HFFc6 (cell line): ENCODE data around the gene SENP3. TPM values are rescaled to one million over a fixed set of nuclear protein-coding genes. Genes with fewer than 3 reads are reported as not detected.

ENCODE experiments used
- DNase-seq: peaks from one replicate; pipeline ENCODE4 v3.0.0-alpha.2; 2018
- H3K27ac Mint-ChIP-seq: 2 replicates; pipeline ENCODE4 v1.8.0; 2020; ENCODE audit warnings: mild to moderate bottlenecking, mixed read lengths
- H3K27me3 Mint-ChIP-seq: 2 replicates; pipeline ENCODE4 v1.8.0; 2021; ENCODE audit warnings: mild to moderate bottlenecking, moderate library complexity, mixed read lengths; ENCODE audit not compliant: insufficient read depth
- H3K36me3 Mint-ChIP-seq: 2 replicates; pipeline ENCODE4 v1.8.0; 2021; ENCODE audit warnings: low read depth, mixed read lengths
- H3K4me1 Mint-ChIP-seq: 2 replicates; pipeline ENCODE4 v1.8.0; 2020; ENCODE audit warnings: low read depth, mixed read lengths
- H3K4me3 Mint-ChIP-seq: 2 replicates; pipeline ENCODE4 v1.8.0; 2020; ENCODE audit warnings: mild to moderate bottlenecking, moderate library complexity, mixed read lengths
- H3K9me3 Mint-ChIP-seq: 2 replicates; pipeline ENCODE4 v1.8.0; 2020; ENCODE audit warnings: mild to moderate bottlenecking, mixed read lengths
- total RNA-seq, 6 experiments: library from RNA; stranded (reverse); fragmentation: NEBNext Ultra II Directional; extraction: Animal tissue kit (Norgen Biotek cat#: 25700); gene quantifications; 2 replicates in 1 of 6; 3 replicates in 5 of 6; pipeline ENCODE4 v1.2.3, GENCODE V29; 2021
- TF ChIP-seq, protein P1 (sequence below): fragments of 200-600 bp; sonication (generic); IDR thresholded peaks from 2 replicates; pipeline ENCODE4 v1.5.0; 2021; ENCODE audit warnings: antibody characterized with exemption, mild to moderate bottlenecking

Gene SENP3
- total RNA-seq, 6 experiments from 2014 or later, result 53.9 to 70.3 (median 60.3) TPM

DNA sequence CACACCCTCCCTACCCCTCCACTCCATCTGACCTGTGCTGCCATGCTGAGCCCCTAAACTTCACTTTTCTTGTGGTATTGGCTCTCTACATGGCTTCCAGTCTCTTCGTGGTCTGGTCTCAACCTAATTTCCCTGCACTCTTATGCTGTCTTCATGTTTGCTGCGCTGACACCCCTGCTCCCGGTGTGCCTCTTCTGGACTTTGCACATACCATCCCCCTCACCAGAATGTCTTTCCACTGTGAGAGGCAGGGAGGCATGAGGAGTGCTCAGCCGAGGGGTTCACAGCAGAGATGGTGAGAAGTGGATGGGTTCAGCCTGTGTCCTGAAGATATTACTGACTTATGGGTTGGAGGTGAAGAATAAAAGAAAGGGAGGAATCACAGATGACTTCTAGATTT is 10.3 kb upstream of the SENP3 start:
- Mint-ChIP-seq H3K27me3 (peaks cover 4% of the 10 kb centered on the region; the same call in 1 of the 2 replicates), H3K4me1 (peaks cover 14% of the 10 kb centered on the region), H3K36me3 (no peaks in the 10 kb centered on the region; the same call in 1 of the 2 replicates), H3K4me3 (no peak overlapping the region), H3K27ac (no peak overlapping the region), H3K9me3 (no peaks in the 10 kb centered on the region)
- DNase-seq, result no peak
- TF ChIP-seq, protein P1, sequence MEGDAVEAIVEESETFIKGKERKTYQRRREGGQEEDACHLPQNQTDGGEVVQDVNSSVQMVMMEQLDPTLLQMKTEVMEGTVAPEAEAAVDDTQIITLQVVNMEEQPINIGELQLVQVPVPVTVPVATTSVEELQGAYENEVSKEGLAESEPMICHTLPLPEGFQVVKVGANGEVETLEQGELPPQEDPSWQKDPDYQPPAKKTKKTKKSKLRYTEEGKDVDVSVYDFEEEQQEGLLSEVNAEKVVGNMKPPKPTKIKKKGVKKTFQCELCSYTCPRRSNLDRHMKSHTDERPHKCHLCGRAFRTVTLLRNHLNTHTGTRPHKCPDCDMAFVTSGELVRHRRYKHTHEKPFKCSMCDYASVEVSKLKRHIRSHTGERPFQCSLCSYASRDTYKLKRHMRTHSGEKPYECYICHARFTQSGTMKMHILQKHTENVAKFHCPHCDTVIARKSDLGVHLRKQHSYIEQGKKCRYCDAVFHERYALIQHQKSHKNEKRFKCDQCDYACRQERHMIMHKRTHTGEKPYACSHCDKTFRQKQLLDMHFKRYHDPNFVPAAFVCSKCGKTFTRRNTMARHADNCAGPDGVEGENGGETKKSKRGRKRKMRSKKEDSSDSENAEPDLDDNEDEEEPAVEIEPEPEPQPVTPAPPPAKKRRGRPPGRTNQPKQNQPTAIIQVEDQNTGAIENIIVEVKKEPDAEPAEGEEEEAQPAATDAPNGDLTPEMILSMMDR, result no peak

DNA sequence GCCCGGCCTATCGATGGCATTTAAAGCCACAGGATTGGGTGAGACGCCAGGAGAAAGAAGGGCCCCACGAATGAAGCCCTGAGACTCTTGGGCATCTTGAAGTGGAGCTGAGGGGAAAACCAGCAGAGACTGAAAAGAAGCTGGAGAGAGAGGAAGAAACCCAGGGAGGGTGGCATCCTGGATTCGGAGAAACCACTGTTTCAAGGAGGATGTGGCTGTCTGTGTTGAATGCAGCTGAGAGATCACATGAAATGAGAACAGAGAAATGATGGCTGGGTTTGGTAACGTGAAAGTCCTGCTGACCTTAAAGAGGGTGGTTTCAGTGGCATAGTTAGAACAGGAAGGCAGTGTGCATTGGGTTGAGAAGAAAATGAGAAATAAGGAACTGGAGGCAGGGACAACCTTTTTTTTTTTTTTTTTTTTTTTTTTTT is 9.1 kb upstream of the SENP3 start:
- Mint-ChIP-seq H3K4me3 (no peak overlapping the region), H3K4me1 (peaks cover 14% of the 10 kb centered on the region), H3K27ac (no peak overlapping the region), H3K9me3 (no peaks in the 10 kb centered on the region), H3K27me3 (peaks cover 5% of the 10 kb centered on the region; the same call in 1 of the 2 replicates), H3K36me3 (no peaks in the 10 kb centered on the region; the same call in 1 of the 2 replicates)
- no peak for DNase-seq
- TF ChIP-seq, protein P1, result no peak

- H3K27me3 Mint-ChIP-seq, result peaks cover 5% of the 10 kb centered on the region; the same call in 1 of the 2 replicates
- no peaks in the 10 kb centered on the region; the same call in 1 of the 2 replicates for H3K36me3 Mint-ChIP-seq
- no peak overlapping the region for H3K27ac Mint-ChIP-seq
- no peak overlapping the region for H3K4me3 Mint-ChIP-seq
- TF ChIP-seq, protein P1, result no peak
- DNase-seq, result no peak
- no peaks in the 10 kb centered on the region for H3K9me3 Mint-ChIP-seq
- peaks cover 17% of the 10 kb centered on the region for H3K4me1 Mint-ChIP-seq
Observed at GRCh38 chr17:7553356-7553755, 8.4 kb upstream of the SENP3 start.

DNA sequence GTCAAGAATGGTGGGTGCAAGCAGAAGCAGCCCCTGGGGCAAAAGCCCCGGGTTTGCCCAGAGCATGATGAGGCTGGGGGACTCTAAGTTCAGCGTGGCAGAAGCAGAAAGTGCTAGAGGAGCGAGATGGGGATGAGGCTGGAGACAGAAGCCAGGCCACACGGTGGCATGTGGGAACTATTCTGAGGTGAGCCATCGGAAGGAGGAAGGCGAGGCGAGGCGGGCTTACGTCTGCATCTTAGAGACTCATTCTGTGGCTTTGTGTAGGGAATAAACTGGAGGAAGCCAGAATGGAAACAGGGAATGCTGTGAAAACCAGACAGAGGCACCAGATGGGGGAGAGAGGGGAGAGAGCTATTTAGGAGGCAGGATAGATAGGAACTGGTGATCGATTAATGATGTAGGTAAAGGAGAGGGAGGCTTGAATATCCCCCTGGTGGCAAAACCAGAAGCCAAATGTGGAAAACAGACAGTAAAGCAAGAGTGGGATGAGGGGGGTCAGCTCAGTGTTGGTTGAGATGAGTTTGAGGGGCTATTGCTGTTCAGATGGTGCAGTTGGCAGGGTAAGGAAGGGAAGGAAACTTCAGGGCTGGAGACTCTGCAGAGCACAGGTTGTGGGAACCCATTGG is 6.3 kb upstream of the SENP3 start:
- TF ChIP-seq, protein P1, result peak; percentile 34
- peaks cover 5% of the 10 kb centered on the region for H3K27me3 Mint-ChIP-seq
- no peak overlapping the region for H3K4me3 Mint-ChIP-seq
- H3K9me3 Mint-ChIP-seq, result no peaks in the 10 kb centered on the region
- no peak for DNase-seq
- no peaks in the 10 kb centered on the region; the same call in 1 of the 2 replicates for H3K36me3 Mint-ChIP-seq
- H3K27ac Mint-ChIP-seq, result no peak overlapping the region
- H3K4me1 Mint-ChIP-seq, result peaks cover 22% of the 10 kb centered on the region

GRCh38 chr17:7556627-7557026 is 5.1 kb upstream of the SENP3 start:
- Mint-ChIP-seq H3K9me3 (no peaks in the 10 kb centered on the region), H3K27ac (no peak overlapping the region), H3K27me3 (peaks cover 8% of the 10 kb centered on the region), H3K36me3 (no peaks in the 10 kb centered on the region; the same call in 1 of the 2 replicates), H3K4me3 (no peak overlapping the region), H3K4me1 (peaks cover 29% of the 10 kb centered on the region)
- TF ChIP-seq, protein P1, result no peak
- DNase-seq, result no peak
